Activated CD8-positive, alpha-beta memory T cell treated with anti-CD3 and anti-CD28 coated beads, Interleukin-2, amount 50 U/mL, for 1 hour (primary cell): ENCODE results near the gene CFAP251.
"Not testable (repeated sequence)": the region's sequence is repeated elsewhere in the genome, so short reads cannot be mapped to it uniquely, and the experiment has no call there.

Experiments used
- DNase-seq: peaks from one replicate; pipeline ENCODE4 v3.0.0-alpha.2; 2020; ENCODE audit errors: extremely low read depth

The CFAP251 gene

DNA sequence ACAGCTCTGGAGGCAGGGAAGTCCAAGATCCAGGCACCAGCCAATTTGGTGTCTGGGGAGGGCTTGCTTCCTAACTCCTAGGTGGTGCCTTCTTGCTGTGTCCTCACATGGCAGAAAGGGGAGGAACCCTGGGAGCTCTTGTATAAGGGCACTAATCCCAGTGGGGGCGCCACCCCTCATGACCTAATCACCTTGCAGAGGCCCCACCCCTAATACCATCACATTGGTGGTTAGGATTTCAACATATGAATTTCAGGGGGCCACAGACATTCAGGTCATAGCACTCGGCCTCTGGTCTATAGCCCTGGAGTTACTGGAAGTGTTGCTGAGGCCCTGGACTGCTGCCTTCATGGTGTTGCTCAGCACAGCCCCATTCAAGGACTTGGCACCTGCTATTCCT is 15.2 kb upstream of the CFAP251 start:
- no peak for DNase-seq

DNA sequence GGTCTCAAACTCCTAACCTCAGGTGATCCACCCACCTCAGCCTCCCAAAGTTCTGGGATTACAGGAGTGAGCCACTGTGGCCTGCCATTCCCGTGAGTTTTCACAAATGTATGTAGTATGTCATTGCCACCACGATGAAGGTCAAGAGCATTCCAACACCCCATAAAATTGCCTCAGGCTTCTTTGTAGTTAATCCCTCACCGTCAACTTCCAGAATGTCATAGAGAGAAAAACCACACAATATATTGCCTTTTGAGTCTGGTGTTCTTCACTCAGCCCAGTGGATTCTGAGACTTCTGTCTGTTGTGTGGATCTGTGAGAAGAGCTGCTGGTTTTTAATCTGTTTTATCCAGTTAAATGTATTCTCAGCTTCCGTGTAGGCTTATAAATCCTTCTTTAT is 12.6 kb upstream of the CFAP251 start:
- DNase-seq, result no peak

DNA sequence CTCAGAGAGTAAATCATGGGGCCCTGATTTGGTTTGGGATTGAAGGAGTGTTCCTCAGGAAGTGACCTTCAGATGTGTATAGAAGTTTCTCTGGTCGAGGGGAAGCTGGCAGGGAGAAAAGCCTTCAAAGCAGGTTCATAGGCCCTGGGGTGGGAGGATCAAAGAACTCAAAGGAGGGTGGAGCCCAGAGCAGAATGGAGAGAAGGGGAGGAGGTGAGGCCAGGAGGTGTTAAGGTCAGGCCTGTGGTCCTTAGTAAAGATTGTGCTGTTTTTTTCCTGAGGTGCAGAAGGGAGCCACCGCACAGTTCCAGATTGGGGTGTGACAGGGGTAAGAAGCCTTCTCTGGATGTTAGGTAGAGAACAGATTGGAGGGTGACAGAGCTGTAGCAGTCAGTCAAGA is 9.7 kb upstream of the CFAP251 start:
- no peak for DNase-seq

DNA sequence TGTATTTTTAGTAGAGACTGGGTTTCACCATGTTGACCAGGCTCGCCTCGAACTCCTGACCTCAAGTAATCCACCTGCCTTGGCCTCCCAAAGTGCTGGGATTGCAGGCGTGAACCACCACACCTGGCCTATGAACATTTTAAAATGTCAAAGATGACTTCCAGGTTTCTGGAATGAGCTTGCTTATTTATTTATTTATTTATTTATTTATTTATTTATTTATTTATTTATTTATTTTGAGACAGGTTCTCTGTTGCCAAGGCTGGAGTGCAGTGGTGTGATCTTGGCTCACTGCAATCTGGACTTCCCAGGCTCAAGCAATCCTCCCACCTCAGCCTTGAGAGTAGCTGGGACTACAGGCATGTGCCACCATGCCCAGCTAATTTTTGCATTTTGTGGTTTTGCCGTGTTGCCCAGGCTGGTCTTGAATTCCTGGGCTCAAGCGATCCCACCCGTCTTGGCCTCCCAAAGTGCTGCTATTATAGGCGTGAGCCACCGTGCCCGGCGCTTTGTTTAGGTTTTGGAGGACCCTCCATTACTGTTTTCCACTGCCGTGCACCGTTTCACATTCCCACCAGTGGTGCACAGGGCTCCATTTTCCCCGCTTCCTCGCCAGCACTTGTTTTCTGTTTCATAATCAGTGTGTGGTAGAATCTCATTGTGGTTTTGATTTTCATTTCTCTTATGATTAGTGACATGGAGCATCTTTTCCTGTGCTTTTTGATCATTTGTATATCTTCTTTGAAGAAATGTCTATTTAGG is 6.4 kb upstream of the CFAP251 start:
- no peak for DNase-seq

DNA sequence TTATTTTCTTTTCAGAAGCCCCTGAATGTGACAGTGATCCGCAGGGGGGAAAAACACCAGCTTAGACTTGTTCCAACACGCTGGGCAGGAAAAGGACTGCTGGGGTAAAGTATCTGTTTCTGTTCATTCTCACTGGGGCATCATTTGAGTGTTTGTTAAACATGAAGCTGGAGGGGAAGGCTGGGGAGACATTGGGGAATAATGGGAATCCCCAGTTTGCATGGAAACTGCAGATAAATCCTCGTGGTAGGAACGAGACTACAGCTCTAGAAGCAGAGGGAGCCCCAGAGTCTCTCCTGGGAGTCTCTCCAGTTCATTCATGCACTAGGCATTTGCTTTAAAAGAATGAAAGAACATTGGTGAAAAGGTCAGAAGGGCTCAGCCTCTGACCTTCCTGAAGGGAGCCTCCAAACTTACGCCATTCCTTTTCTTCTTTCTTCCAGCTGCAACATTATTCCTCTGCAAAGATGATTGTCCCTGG is 2.5 kb upstream of the CFAP251 start:
- DNase-seq, result no peak

DNA sequence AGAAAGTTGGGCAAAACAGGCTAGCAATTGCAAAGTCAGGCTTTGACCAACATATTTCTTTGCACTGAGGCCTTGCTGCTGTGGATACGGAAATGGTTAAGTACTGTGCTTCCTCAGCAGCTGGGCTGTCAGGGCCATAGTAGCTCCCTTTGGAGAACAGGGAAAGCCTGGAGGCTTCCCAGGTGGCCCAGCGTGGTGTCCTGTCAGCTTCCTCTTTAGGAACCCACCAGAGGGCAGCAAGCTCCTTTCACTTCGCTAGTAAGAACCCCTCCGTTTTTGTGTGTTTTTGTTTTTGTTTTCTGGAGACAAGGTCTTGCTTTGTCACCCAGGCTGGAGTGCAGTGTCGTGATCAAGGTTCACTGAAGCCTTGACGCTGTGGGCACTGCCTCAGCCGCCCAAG is 1.7 kb upstream of the CFAP251 start:
- DNase-seq, result no peak

DNA sequence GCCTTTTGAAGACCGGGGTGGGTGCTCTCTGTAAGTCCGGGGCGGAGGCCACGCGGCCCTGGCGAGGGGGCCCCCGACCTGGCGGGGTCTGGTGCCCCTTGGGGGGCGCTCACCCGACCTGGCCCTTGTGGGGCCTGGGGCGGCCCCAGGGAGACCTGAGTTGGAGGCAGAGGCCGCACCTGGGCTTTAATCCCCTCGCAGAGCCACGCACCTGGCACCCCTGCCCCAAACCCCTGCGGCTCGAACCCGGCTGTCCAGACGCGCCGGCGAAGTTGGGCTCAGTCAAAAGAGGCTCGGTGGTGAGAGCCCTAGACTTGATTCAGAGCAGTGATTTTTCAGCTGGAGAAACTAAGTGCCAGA is 267 bp downstream of the CFAP251 start:
- DNase-seq, result no peak

DNA sequence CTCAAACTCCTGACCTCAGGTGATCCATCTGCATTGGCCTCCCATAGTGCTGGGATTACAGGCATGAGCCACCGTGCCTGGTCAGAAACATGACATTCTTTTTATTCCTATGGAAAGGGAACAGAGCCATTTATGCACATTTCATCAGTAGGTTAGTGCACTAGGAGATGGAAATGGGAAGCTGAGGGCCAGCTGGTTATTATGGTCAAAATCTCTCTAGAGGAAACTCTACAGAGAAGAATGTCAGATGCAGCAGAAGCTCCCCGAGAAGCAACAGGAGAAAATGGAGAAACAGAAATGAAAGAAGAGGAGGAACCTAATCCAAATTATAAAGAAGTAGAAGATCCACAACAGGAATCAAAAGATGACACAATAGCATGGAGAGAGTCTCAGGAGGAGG is 2.7 kb downstream of the CFAP251 start:
- no peak for DNase-seq

DNA sequence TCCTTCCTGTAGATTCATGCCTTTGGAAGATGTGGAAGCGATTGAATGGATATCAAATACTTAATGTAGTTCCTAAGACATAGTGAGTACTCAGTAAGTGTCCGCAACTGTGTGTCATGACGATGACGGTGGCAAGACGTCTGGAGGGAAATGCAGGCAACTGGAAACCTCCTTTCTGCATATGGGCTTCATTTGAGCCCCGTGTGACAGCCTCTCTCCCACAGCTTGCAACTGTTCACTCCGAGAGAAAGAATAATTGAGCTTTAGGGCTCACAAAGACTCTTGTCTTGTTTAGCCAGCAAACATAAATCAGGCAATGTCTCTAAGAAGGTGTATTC is 6.9 kb downstream of the CFAP251 start:
- DNase-seq, result no peak

DNA sequence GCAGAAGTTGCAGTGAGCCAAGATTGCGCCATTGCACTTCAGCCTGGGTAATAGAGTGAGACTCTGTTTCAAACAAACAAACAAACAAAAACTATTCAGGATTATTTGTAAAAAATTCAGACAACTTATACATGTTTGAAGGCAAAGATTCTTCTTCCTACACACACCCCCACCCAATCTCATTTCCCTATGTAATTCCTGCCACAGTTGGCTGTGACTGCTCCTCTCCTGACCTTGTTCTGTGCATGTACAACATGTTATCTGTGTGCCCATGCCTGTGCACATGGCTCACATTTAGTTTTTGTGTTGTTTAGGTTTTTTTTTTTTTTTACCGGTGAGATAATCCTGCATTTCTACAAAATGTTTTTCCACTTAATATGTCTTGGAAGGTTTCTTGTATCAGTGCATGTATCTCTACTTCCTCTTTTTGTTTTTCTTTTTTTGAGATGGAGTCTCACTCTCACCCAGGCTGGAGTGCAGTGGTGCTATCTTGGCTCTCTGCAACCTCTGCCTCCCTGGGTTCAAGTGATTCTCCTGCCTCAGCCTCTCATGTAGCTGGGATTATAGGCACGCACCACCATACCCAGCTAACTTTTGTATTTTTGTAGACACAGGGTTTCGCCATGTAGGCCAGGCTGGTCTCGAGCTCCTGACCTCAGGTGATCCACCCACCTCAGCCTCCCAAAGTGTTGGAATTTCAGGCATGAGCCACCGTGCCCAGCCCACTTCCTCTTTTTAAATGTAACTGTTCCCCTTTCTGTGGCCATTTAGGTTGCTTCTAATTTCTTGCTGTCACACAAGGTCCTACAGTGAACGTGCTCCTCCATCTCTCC is 8.7 kb downstream of the CFAP251 start:
- DNase-seq, result no peak

DNA sequence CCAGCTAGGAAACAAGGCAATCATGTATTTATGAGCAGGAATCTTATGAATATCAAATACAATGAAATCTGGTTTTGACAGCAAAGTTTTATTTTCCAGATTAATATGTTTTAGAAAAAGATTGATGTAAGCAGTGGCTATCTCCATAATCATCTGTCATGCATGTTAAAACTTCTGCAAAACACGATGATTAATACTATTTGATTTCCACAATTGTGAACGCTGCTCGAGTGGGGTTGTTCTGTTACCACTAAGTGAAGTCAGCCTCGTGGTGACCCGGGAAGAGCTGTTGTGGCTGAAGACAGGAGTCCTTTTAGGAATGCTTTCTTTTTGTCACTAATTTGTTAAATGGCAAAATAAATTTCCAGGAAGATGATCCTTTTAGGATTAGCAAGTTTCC is 9.4 kb downstream of the CFAP251 start:
- DNase-seq, result no peak

DNA sequence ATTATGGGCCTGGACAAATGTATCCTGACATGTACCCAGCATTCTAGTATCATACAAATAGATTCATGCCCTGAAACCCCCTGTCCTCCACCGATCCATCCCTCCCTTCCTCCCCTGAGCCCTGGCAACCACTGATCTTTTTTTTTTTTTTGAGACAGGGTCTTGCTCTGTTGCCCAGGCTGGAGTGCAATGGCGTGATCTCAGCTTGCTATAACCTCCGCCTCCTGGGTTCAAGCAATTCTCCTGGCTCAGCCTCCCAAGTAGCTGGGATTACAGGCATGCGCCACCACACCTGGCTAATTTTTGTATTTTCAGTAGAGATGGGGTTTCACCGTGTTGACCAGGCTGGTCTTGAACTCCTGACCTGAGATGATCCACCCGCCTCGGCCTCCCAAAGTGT is 11.2 kb downstream of the CFAP251 start:
- not testable (repeated sequence) for DNase-seq

DNA sequence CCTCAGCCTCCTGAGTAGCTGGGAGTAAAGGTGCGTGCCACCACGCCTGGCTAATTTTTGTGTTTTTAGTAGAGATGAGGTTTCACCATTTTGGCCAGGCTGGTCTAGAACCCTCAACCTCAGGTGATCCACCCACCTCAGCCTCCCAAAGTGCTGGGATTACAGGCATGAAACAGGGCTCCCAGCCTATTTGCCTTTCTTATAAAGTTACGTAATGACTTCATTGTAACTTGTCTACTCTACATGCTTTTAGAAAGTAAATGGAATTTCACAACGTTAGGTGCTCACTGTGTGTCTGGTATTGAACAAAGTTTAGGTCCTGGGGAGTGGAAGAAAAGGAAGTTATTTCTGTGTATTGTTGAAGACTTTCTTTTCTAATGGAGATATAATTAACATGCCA is 12.5 kb downstream of the CFAP251 start:
- DNase-seq, result no peak

DNA sequence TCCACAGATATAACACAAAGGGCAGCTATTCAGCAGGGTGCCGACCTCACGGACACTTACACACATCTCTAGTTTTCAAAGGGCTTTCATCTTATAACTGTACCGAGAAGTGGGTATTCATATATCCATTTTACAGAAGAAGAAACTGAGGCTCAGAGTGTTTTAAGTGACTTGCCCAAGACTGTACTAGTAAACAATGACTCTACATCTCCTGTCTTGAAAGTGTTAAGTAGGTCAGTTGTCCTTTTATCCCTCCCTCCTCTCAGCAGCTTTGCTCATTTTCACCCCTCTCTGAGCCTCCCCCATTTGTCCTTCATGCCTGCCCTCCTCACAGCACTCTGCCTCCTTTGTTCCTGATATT is 13.8 kb downstream of the CFAP251 start:
- no peak for DNase-seq

DNA sequence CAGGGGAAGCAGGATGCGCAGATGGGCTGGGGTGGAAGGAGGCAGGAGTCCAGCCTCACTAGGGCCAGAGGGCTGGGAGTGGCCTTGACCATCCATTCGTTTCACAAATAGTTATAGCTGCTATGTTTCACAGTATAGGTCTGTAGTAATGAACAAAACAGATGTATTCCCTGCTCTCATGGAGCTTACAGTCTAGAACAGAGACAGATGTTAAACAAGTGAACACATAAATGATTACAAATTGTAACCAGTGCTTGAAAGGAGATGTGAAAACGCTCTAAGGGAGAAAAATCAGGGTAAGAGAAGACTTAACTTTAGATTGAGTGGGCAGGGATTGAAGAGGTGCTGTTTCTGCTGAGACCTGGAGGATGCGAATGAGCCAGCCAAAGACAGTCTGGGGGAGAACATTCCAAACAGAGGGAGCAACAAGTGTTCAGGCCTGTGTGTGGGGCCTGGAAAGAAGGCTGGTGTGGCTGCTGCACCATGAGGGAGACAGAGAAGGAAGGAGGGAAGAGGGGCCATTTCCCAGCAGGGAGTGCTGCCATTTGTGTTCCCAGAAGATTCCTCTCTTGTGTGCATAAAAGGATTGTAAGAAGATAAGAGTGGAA is 14.6 kb downstream of the CFAP251 start:
- no peak for DNase-seq

DNA sequence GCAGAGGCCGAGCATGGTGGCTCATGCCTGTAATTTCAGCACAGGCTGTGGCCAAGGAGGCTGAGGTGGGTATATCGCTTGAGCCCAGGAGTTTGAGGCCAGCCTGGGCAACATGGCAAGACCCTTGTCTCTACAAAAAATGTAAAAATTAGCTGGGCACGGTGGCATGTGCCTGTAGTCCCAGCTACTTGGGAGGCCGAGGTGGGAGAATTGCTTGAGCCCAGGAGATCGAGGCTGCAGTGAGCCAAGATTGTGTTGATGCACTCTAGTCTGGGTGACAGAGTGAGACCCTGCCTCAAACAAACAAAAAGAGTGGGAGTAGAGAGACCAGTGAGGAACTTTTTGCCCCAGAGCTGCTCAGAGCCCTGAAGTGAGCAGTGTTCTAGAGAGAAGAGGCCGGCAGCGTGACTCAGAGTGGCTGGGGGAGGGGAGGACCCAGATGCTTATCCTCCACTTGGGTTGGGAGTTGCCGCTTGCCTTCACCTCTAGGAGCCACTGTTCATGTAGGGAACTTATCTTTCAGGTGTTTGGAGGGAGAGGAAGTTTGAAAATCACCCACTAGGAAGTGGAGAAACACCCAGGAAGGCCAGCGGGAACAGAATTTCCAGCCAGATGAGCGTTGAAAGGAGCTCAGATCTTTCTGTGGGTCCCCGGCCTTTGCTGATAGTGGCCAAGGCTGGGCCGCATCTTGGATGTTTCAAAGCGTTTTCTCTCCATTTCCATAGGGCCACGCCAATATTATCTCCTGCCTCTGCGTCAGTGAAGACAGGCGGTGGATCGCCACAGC is 15.3 kb downstream of the CFAP251 start:
- no peak for DNase-seq

DNA sequence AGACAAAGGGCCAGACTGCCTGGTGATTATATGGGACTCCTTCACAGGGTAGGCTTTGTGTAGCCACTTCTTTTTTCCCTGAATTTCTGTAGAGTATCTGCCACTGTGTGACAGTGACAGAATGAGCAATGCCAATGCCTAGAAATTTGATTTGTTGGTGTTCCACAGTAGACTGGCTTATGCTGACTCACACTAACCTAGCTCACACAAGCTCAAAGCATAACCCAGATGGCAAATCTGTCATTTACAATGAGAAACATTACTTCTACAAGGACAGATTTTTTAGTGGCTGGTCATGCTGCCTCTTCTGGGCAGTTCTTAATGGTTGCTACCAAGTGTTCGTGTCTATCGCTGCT is 15.9 kb downstream of the CFAP251 start:
- no peak for DNase-seq

DNA sequence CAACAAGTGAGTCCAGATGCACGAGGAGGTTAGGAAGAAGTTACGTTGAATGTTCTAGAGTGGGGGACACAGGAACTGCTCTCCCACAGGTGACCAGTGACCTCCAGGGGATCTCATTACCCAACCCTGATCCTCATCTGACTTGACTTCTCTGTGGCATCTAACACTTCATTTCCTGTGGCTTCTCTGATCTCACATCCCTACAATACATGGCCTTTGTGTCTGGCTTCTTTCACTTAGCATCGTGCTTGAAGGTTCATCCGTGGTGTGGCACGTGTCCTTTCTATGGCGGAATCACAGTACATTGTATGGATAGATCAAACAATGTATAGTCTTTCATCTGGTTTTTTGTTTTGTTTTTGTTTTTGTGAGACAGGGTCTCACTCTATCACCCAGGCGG is 19.3 kb downstream of the CFAP251 start:
- DNase-seq, result no peak

DNA sequence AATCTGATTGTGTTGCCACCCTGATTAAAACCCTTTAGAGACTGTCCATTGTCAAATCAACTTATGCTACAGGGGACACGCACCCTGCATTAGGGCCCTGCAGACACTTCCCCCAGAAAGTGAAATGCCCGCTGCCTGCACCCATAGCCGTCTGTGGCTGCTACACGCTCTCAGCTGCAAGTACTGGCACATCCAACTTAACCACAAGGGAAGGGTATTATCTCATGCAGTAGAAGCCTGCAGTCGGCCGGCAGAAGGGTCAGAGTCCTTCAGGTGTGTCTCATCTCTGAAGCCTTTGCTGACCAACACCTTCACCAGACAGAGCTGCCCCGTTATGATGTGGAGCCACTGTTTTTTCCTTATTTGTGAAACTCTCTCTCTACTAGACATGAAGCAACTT is 20.8 kb downstream of the CFAP251 start:
- no peak for DNase-seq

DNA sequence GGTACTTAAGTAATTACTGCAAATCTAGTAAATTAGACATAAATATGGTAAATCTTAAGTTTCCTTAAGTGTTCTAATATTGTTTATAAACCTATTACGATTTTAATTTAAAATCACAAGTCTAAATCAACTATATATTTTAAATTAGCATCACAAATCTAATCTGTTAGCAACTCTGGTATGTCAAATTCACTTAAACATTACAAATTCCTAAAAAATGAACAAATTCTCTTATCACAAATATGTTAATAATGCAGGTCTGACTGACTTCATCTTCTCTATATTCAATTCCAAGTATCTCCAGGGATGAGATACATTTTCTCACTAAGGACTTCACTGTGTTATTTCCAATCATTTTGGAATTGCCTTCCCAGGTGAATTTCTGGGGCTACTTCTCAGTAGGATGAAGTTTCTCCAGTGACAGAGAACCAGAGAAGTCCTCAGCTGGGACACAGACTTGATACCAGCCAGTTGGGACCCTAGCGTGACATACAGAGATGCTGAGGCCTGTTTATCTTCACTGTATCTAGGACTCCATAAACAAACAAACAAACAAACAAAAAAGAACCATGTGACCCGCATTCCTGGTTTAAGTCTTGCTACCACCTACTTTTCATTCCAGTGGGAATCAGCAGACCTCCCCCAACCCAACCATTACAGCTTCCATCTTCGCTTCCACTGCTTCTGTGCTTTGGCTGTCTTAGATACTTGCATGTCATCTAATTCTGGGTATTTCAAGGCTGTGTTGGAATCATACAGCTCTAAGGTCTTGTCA is 21.8 kb downstream of the CFAP251 start:
- DNase-seq, result no peak

DNA sequence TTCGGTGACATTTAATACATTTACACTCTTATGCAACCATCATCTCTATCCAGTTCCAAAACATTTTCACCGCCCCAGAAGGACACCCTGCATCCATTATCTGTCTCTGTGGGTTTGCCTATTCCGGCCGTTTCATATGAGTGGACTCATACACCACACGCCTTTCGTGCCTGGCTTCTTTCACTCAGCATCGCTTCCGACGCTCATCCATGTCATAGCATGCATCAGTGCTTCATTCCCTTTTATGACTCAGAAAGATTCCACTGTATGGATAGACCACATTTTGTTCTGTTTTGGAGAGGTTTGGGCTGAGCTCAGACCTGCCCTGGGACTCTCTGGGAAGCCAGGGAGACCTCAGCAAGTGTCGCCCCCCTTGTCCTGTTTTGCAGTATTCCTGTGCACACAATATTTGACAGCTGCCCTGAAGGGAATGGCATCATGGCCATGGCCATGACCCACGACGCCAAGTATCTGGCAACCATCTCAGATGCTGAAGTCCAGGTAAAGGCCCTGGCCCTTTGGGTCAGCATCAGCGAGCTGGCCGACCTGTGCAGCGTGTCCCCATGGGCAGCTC is 23.8 kb downstream of the CFAP251 start:
- DNase-seq, result no peak
